ENCODE results near the gene STN1. TPM values are rescaled to one million over a fixed set of nuclear protein-coding genes. Genes with fewer than 3 reads are reported as not detected.

STN1 gene
- total RNA-seq, 1 donor from 2014 or later: 21.5 TPM

GRCh38 chr10:103839872-103840739 is 77.9 kb downstream of the STN1 start:
- H3K36me3 Mint-ChIP-seq (ENCODE audit: unreplicated experiment): no peaks in the 10 kb centered on the region
- H3K27me3 Mint-ChIP-seq (ENCODE audit: unreplicated experiment): no peaks in the 10 kb centered on the region
- TF ChIP-seq CTCF (IDR thresholded peaks at IDR 0.05): no peak
- no peak overlapping the region for H3K4me3 Mint-ChIP-seq (ENCODE audit: unreplicated experiment)
- no peaks in the 10 kb centered on the region for H3K9me3 Mint-ChIP-seq (ENCODE audit: unreplicated experiment)
- peaks cover 7% of the 10 kb centered on the region for H3K4me1 Mint-ChIP-seq (ENCODE audit: unreplicated experiment)
- H3K27ac Mint-ChIP-seq (ENCODE audit: unreplicated experiment): no peak overlapping the region
- no peak for DNase-seq (ENCODE audit: extremely low spot score, unreplicated experiment)

- H3K27ac Mint-ChIP-seq (ENCODE audit: unreplicated experiment): no peak overlapping the region
These were observed 78.5 kb downstream of the STN1 start for GRCh38 chr10:103839519-103839871.

GRCh38 chr10:103838862-103839518 is 79.0 kb downstream of the STN1 start:
- H3K4me3 Mint-ChIP-seq (ENCODE audit: unreplicated experiment): no peak overlapping the region
- peaks cover 8% of the 10 kb centered on the region for H3K4me1 Mint-ChIP-seq (ENCODE audit: unreplicated experiment)
- no peak for DNase-seq (ENCODE audit: extremely low spot score, unreplicated experiment)
- no peaks in the 10 kb centered on the region for H3K27me3 Mint-ChIP-seq (ENCODE audit: unreplicated experiment)
- H3K36me3 Mint-ChIP-seq (ENCODE audit: unreplicated experiment): no peaks in the 10 kb centered on the region
- H3K27ac Mint-ChIP-seq (ENCODE audit: unreplicated experiment): no peak overlapping the region
- TF ChIP-seq CTCF (IDR thresholded peaks at IDR 0.05): no peak
- H3K9me3 Mint-ChIP-seq (ENCODE audit: unreplicated experiment): no peaks in the 10 kb centered on the region

More at GRCh38 chr10:103839519-103839871, 78.5 kb downstream of the STN1 start:
- H3K27me3 Mint-ChIP-seq (ENCODE audit: unreplicated experiment): no peaks in the 10 kb centered on the region
- DNase-seq (ENCODE audit: extremely low spot score, unreplicated experiment): no peak
- TF ChIP-seq CTCF (IDR thresholded peaks at IDR 0.05): no peak
- H3K4me3 Mint-ChIP-seq (ENCODE audit: unreplicated experiment): no peak overlapping the region
- no peaks in the 10 kb centered on the region for H3K36me3 Mint-ChIP-seq (ENCODE audit: unreplicated experiment)
- no peaks in the 10 kb centered on the region for H3K9me3 Mint-ChIP-seq (ENCODE audit: unreplicated experiment)
- peaks cover 7% of the 10 kb centered on the region for H3K4me1 Mint-ChIP-seq (ENCODE audit: unreplicated experiment)

- Mint-ChIP-seq H3K4me3 (ENCODE audit: unreplicated experiment) (no peak overlapping the region), H3K36me3 (ENCODE audit: unreplicated experiment) (no peaks in the 10 kb centered on the region), H3K4me1 (ENCODE audit: unreplicated experiment) (peaks cover 12% of the 10 kb centered on the region), H3K9me3 (ENCODE audit: unreplicated experiment) (no peaks in the 10 kb centered on the region), H3K27me3 (ENCODE audit: unreplicated experiment) (no peaks in the 10 kb centered on the region), H3K27ac (ENCODE audit: unreplicated experiment) (no peak overlapping the region)
- no peak for DNase-seq (ENCODE audit: extremely low spot score, unreplicated experiment)
- no peak for TF ChIP-seq CTCF (IDR thresholded peaks at IDR 0.05)
These were observed 80.0 kb downstream of the STN1 start for GRCh38 chr10:103838070-103838395.

- H3K4me1 Mint-ChIP-seq (ENCODE audit: unreplicated experiment): peaks cover 12% of the 10 kb centered on the region
- no peaks in the 10 kb centered on the region for H3K27me3 Mint-ChIP-seq (ENCODE audit: unreplicated experiment)
- H3K9me3 Mint-ChIP-seq (ENCODE audit: unreplicated experiment): no peaks in the 10 kb centered on the region
- H3K27ac Mint-ChIP-seq (ENCODE audit: unreplicated experiment): no peak overlapping the region
- no peak overlapping the region for H3K4me3 Mint-ChIP-seq (ENCODE audit: unreplicated experiment)
- TF ChIP-seq CTCF (IDR thresholded peaks at IDR 0.05): no peak
- no peak for DNase-seq (ENCODE audit: extremely low spot score, unreplicated experiment)
- no peaks in the 10 kb centered on the region for H3K36me3 Mint-ChIP-seq (ENCODE audit: unreplicated experiment)
These were observed 80.5 kb downstream of the STN1 start for GRCh38 chr10:103837370-103838069.

Data from osteocyte (in vitro differentiated cells).